HAP-1 (cell line): Measurements from ENCODE around the gene AGPAT3.
"Not testable (repeated sequence)": the region's sequence is repeated elsewhere in the genome, so short reads cannot be mapped to it uniquely, and the experiment has no call there.

Experiments
- DNase-seq, 2 experiments: peaks; one replicate each; pipeline ENCODE4 v3.0.0-alpha.2; 2016 to 2020; ENCODE audit warnings: low spot score in 2 of 2
- H3K27me3 ChIP-seq: fragments of 250-450 bp; sonication (Bioruptor Pico); 2 replicates; pipeline ENCODE4 v1.5.1; 2020; ENCODE audit warnings: low read depth, mild to moderate bottlenecking, moderate library complexity
- H3K36me3 ChIP-seq: fragments of 250-450 bp; sonication (Bioruptor Pico); replicated peaks from 2 replicates; pipeline ENCODE4 v1.5.1; 2020; ENCODE audit warnings: mild to moderate bottlenecking
- H3K4me1 ChIP-seq: fragments of 250-450 bp; sonication (Bioruptor Pico); 2 replicates; pipeline ENCODE4 v1.5.1; 2020; ENCODE audit warnings: mild to moderate bottlenecking
- H3K4me3 ChIP-seq: fragments of 250-450 bp; sonication (Bioruptor Pico); 2 replicates; pipeline ENCODE4 v1.5.1; 2020; ENCODE audit warnings: mild to moderate bottlenecking, moderate library complexity
- H3K9me3 ChIP-seq: fragments of 250-450 bp; sonication (Bioruptor Pico); 2 replicates; pipeline ENCODE4 v1.5.1; 2020; ENCODE audit warnings: mild to moderate bottlenecking, moderate library complexity
- in situ Hi-C: fragments of 300-500 bp; cut with MboI; formaldehyde crosslinking; loops from 3 replicates; pipeline ENCODE4 v1.14.3; 2020; ENCODE audit warnings: low sequenced_read_pairs, inconsistent platforms, mixed read lengths

Gene AGPAT3

GRCh38 chr21:43889069-43889468 is 24.0 kb downstream of the AGPAT3 start:
- Histone ChIP-seq H3K36me3 (no peaks in the 10 kb centered on the region), H3K4me3 (no peak overlapping the region), H3K4me1 (peaks cover 12% of the 10 kb centered on the region), H3K27me3 (no peaks in the 10 kb centered on the region), H3K9me3 (no peaks in the 10 kb centered on the region)
- in situ Hi-C loops, result no loop called here
- DNase-seq, result no peak

GRCh38 chr21:43890042-43890441 is 25.0 kb downstream of the AGPAT3 start:
- DNase-seq, result no peak
- H3K36me3 ChIP-seq, result no peaks in the 10 kb centered on the region
- H3K4me3 ChIP-seq, result no peak overlapping the region
- H3K4me1 ChIP-seq, result peaks cover 12% of the 10 kb centered on the region
- no peaks in the 10 kb centered on the region for H3K9me3 ChIP-seq
- no peaks in the 10 kb centered on the region for H3K27me3 ChIP-seq
- in situ Hi-C loops, result no loop called here

DNA sequence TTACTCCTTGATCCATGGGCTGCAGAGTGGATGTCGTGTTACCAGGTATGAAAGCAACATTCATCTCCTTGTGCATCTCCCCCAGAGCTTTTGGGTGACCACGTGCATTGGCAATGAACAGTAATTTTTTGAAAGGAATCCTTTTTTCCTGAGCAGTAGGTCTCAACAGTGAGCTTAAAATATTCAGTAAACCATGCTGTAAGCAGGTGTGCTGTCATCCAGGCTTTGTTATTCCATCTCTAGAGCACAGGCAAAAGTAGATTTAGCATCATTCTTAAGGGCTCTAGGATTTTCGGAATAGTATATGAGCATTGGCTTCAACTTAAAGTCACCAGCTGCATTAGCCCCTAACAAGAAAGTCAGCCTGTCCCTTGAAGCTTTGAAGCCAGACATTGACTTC is 27.3 kb downstream of the AGPAT3 start:
- Histone ChIP-seq H3K4me1 (peaks cover 12% of the 10 kb centered on the region), H3K4me3 (no peak overlapping the region), H3K36me3 (no peaks in the 10 kb centered on the region), H3K27me3 (no peaks in the 10 kb centered on the region), H3K9me3 (no peaks in the 10 kb centered on the region)
- in situ Hi-C loops, result no loop called here
- DNase-seq, result no peak

DNA sequence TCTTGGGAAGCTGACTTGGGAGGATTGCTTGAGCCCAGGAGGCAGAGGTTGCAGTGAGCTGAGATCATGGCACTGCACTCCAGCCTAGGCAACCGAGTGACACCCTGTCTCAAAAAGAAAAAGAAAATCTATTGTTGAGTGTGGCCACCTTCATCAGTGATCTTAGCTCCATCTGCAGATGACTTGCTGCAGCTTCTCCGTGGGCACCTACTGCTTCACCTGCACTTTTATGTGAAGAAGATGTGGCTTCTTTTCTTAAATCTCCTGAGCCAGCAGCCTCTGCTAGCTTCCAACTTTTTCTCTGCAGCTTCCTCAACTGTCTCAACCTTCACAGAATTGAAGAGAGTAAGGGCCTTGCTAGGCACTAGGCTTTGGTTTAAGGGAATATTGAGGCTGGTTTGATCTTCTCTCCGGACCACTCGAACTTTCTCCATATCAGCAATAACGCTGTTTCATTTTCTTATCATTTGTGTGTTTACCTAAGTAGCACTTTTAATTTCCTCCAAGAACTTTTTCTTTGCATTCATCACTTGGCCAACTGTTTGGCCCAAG is 28.0 kb downstream of the AGPAT3 start:
- DNase-seq, result no peak
- Histone ChIP-seq H3K9me3 (peaks cover 1% of the 10 kb centered on the region; the same call in 1 of the 2 replicates), H3K4me3 (no peak overlapping the region), H3K27me3 (no peaks in the 10 kb centered on the region), H3K4me1 (peaks cover 12% of the 10 kb centered on the region), H3K36me3 (no peaks in the 10 kb centered on the region)
- in situ Hi-C loops, result no loop called here

DNA sequence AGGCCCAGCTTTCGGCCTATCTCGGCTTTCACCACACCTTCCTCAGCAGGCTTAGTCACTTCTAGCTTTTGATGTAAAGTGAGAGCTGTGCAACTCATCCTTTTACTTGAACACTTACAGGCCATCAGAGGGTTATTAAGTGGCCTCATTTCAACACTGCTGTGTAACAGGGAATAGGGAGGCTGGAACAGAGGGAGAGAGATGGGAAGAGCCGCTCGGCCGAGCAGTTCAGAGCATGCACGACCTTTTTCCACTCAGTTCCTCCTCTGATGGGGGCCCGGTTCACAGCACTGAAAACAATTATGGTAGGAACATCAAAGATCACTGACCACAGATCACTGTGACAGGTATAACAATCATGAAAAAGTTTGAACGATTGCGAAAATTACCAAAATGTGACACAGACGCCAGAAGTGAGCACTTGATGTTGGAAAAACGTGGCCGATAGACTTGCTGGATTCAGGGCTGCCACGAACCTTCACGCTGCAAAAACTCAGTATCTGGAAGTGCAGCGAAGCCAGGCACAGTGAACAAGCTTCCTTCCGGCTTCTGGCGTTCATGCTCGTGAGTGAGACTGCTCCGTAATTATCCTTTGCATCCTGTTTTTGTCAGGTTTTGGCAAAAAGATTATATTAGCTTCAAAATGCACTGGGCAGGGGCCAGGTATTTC is 28.6 kb downstream of the AGPAT3 start:
- peaks cover 3% of the 10 kb centered on the region; the same call in 1 of the 2 replicates for H3K9me3 ChIP-seq

GRCh38 chr21:43894206-43894577 is 29.2 kb downstream of the AGPAT3 start:
- Histone ChIP-seq H3K9me3 (peaks cover 3% of the 10 kb centered on the region; the same call in 1 of the 2 replicates), H3K4me1 (peaks cover 5% of the 10 kb centered on the region), H3K27me3 (no peaks in the 10 kb centered on the region), H3K4me3 (no peak overlapping the region), H3K36me3 (no peaks in the 10 kb centered on the region)
- no peak for DNase-seq
- in situ Hi-C loops, result no loop called here

More for the DNA sequence above, 28.6 kb downstream of the AGPAT3 start:
- Histone ChIP-seq H3K4me3 (no peak overlapping the region), H3K27me3 (no peaks in the 10 kb centered on the region), H3K4me1 (peaks cover 10% of the 10 kb centered on the region), H3K36me3 (no peaks in the 10 kb centered on the region)
- no peak for DNase-seq
- in situ Hi-C loops, result no loop called here

- in situ Hi-C loops, result no loop called here
- peaks cover 3% of the 10 kb centered on the region; the same call in 1 of the 2 replicates for H3K9me3 ChIP-seq
- H3K4me1 ChIP-seq, result no peaks in the 10 kb centered on the region
- DNase-seq, result no peak
- H3K27me3 ChIP-seq, result no peaks in the 10 kb centered on the region
- no peaks in the 10 kb centered on the region for H3K36me3 ChIP-seq
- H3K4me3 ChIP-seq, result no peak overlapping the region
Observed at GRCh38 chr21:43895196-43895595, 30.2 kb downstream of the AGPAT3 start.

DNA sequence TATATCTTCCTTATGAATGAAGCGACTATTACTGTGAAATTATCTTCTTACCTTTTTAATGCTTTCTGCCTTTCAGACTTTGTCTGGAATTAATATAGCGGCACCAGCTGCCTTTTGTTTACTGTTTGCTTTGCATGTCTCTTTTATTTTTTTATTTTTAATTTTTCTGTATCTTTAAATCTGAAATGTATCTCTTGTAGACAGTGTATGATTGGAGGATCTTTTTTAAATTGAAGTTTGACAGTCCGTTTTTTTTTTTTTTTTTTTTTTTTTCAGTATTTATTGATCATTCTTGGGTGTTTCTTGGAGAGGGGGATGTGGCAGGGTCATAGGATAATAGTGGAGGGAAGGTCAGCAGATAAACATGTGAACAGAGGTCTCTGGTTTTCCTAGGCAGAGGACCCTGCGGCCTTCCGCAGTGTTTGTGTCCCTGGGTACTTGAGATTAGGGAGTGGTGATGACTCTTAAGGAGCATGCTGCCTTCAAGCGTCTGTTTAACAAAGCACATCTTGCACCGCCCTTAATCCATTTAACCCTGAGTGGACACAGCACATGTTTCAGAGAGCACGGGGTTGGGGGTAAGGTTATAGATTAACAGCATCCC is 31.8 kb downstream of the AGPAT3 start:
- H3K4me3 ChIP-seq, DNase-seq, in situ Hi-C loops, H3K4me1 ChIP-seq, H3K27me3 ChIP-seq, H3K36me3 ChIP-seq, H3K9me3 ChIP-seq: not testable (repeated sequence)

GRCh38 chr21:43899307-43900077 is 34.5 kb downstream of the AGPAT3 start:
- H3K9me3 ChIP-seq, result peaks cover 3% of the 10 kb centered on the region; the same call in 1 of the 2 replicates
- H3K4me3 ChIP-seq, result no peak overlapping the region
- no peak for DNase-seq
- H3K4me1 ChIP-seq, result no peaks in the 10 kb centered on the region
- in situ Hi-C loops, result no loop called here
- no peaks in the 10 kb centered on the region for H3K27me3 ChIP-seq
- H3K36me3 ChIP-seq, result no peaks in the 10 kb centered on the region

GRCh38 chr21:43900078-43900385 is 35.0 kb downstream of the AGPAT3 start:
- DNase-seq, result no peak
- peaks cover 3% of the 10 kb centered on the region; the same call in 1 of the 2 replicates for H3K9me3 ChIP-seq
- H3K4me3 ChIP-seq, result no peak overlapping the region
- no peaks in the 10 kb centered on the region for H3K4me1 ChIP-seq
- H3K27me3 ChIP-seq, result no peaks in the 10 kb centered on the region
- in situ Hi-C loops, result no loop called here
- H3K36me3 ChIP-seq, result no peaks in the 10 kb centered on the region

DNA sequence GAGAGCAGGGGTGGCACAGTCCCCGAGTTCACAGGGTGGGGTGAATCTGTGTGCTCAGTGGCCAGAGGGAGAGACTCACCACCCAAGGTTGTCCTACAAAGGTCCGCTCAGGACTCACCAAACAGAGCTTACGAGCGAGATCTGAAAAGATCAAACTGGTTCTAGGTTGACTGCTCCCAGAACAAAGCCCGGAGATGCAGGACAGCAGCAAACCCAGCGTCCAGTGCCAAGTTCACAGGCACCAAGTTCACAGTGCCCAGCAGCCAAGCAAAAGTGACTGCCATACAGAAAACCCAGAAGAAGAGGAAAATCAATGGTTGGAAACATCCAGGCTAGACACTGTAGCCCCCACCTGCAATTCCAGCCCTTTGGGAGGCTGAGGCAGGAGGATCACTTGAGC is 35.7 kb downstream of the AGPAT3 start:
- Histone ChIP-seq H3K9me3 (peaks cover 3% of the 10 kb centered on the region; the same call in 1 of the 2 replicates), H3K4me1 (no peaks in the 10 kb centered on the region), H3K4me3 (no peak overlapping the region), H3K27me3 (no peaks in the 10 kb centered on the region), H3K36me3 (no peaks in the 10 kb centered on the region)
- no peak for DNase-seq
- in situ Hi-C loops, result no loop called here

DNA sequence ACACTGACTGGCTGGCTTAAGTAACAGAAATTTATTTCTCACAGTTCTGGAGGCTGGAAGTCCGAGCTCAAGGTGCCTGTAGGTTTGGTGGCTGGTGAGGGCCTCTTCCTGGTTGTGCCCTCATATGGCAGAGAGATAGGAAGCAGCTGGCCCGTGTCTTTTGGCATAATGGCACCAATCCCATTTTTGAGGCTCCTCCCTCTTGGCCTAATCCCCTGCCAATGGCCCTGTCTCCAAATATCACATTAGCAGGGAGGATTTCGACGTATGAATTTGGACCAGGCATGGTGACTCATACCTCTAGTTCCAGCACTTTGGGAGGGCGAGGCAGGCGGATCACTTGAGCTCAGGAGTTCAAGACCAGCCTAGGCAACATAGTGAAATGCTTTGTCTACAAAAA is 37.4 kb downstream of the AGPAT3 start:
- no peaks in the 10 kb centered on the region for H3K27me3 ChIP-seq
- no peak for DNase-seq
- peaks cover 3% of the 10 kb centered on the region; the same call in 1 of the 2 replicates for H3K9me3 ChIP-seq
- in situ Hi-C loops, result no loop called here
- H3K36me3 ChIP-seq, result no peaks in the 10 kb centered on the region
- no peaks in the 10 kb centered on the region for H3K4me1 ChIP-seq
- H3K4me3 ChIP-seq, result no peak overlapping the region

- in situ Hi-C loops, result no loop called here
Observed at GRCh38 chr21:43903451-43904091, 38.5 kb downstream of the AGPAT3 start.

More at GRCh38 chr21:43903451-43904091, 38.5 kb downstream of the AGPAT3 start:
- H3K36me3 ChIP-seq, result no peaks in the 10 kb centered on the region
- no peaks in the 10 kb centered on the region for H3K9me3 ChIP-seq
- no peak for DNase-seq
- H3K4me1 ChIP-seq, result no peaks in the 10 kb centered on the region
- H3K4me3 ChIP-seq, result no peak overlapping the region
- no peaks in the 10 kb centered on the region for H3K27me3 ChIP-seq
